ENCODE measurements around the gene ASF1B.
"Not testable (repeated sequence)": the region's sequence is repeated elsewhere in the genome, so short reads cannot be mapped to it uniquely, and the experiment has no call there.

ASF1B gene

GRCh38 chr19:14159059-14159458 is 22.7 kb upstream of the ASF1B start:
- DNase-seq, result no peak

GRCh38 chr19:14158276-14159023 is 22.1 kb upstream of the ASF1B start:
- no peak for DNase-seq

- DNase-seq, result no peak
These were observed 20.8 kb upstream of the ASF1B start for GRCh38 chr19:14156971-14157717.

- DNase-seq, result no peak
These were observed 19.7 kb upstream of the ASF1B start for GRCh38 chr19:14156122-14156521.

DNA sequence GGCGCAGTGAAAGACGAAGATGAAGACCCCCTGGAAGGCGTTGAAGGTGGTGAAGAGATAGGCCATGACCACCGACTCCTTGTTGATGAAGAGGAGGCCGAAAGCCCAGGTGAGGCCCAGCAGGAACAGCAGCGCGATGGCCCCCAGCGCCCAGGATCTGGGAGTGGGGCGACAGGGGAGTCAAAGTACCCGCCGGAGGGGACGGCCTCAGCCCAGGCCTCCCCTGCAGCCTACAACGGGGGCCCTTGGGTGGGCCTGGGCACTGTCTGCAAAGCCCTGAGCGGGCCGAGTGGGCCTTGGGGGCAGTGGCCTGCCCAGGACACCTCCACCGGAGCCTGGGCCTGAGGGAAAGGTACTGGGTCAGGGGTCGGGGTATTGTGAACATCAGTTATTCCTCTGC is 19.0 kb upstream of the ASF1B start:
- DNase-seq, result no peak

GRCh38 chr19:14152713-14153112 is 16.3 kb upstream of the ASF1B start:
- no peak for DNase-seq

DNA sequence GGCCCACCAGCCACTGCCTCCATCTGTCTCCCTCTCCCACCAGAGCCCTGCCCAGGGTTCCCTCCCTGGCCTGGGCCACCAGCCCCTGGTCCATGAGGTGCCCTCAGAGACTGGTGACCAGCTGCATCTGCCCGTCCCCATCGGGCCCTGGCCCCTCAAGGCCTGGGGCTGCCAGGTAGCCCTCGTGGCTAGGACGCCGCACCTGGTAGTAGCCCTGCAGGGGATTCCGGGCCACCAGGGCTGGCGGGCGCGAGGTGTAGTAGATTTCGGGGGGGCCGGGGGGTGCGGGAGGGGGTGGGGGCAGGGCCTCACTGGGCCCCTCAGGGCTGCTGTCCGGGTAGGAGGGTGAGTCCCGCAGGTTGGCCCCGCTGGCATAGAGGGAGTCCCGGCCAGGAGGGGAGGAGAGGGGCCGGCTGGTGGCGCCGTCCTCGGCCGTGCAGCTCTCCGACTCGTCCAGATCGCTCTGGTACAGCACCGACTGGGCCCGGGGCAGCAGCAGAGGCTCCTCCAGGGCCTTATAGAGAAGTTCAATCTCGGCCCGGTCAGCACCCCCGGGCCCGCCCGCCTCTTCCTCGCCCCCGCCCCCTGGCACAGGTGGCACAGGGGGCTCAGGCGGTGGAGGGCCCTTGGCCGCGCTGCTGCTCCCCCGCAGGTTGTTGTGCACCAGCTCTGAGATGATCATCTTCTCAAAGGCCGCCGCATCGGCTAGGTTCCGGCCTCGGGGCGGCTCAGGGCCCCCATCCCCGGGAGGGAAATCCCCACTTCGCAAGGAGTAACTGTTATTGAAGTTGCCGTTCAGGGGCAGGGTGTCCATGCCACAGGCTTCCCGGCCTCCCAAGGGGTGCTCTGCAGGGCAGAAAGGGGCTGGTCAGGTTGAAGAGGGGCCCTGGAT is 14.6 kb upstream of the ASF1B start:
- DNase-seq, result no peak

DNA sequence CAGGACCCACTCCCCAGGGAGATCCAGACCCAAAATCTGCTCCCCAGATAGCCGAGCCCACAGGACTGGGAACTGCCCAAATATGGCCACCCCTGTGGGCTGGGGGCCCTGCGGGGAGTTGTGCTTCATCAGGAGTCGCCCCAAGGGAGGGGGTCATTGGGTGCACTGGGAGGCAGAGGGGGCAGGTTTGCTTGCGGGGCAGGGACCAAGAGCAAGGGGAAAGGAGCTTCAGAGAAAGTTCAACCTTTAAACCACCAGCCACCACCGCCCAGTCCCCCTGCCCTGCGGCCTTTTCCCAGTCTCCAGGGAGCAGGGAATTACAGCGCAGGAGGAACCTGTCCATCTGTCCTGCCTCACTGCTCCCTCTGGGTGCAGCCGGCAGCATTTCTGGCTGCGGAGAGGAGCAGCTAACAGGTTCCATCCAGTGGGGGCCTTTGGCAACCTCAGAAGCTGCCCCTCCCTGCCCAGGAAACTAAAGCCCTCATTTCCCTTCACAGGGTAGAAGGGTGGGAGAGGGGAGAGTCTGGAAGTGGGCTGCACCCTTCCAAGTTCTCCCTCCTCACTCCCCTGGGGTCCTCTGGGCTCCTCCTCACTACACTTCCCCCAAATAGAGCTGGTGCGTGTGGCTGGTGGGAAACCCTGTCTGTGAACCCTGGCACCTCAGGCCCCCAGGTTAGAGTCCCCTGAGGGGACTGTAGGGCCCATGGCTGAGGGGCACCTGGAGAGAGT is 13.8 kb upstream of the ASF1B start:
- no peak for DNase-seq

- no peak for DNase-seq
These were observed 13.2 kb upstream of the ASF1B start for GRCh38 chr19:14149509-14149994.

GRCh38 chr19:14148751-14149410 is 12.5 kb upstream of the ASF1B start:
- DNase-seq, result no peak

DNA sequence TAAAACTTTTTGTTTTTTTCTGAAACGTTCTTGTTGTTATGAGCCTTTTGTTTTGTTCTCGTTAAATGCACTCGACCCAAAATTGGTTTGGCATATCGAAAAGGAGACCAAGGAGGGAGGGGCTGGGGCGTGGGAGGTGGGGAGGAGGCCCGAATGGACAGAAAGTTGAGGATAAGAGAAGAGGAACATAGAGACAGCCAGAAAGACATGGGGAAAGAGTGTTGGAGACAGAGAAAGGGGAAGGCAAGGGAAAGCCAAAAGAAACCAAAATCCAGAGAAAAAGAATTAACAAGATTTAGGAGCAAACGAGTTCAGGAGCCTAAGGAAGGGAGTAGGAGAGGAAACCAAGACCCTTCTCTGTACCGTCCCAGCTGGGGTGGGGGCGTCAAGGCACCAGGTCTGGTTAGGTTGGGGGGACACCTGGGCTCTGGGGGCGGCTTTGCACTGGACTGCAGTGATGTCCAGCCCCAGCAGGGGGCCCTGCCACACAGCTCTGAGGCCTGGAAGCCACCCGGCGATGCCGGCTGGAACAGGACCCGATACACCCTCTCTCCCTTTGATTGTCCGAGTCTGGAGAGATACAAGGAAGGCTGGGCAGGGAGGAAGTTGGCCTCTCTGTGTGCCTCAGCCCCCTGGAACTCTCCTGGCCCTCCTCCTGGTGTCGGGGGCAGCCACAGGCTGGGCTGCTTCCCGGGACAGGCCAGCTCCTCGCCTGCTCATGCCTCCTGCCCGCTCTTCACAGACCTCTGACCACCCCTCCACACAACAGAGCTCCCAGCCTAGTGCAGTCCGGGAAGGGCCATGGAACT is 11.6 kb upstream of the ASF1B start:
- peak; percentile 83 for DNase-seq

GRCh38 chr19:14146789-14147216 is 10.4 kb upstream of the ASF1B start:
- peak; percentile 77 for DNase-seq

- DNase-seq, result not testable (repeated sequence)
These were observed 9.8 kb upstream of the ASF1B start for GRCh38 chr19:14146169-14146568.

DNA sequence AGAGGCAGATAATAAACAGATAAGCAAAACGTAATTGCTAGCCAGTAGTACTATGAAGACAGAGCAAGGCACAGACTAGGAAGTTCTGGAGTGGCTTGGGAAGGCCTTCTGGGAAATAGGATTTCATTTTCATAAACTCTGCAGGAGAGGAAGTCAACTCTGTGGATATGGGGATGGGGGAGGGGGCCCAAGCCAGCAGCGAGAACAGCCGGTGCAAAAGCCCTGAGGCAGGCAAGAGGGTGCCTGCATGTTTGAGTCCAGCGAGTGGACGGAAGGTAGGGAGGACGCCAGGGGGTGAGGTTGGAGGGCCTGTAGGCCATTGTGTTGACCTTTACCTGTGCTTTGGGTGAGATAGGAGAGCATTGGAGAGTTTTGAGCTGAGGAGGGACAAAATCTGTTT is 9.0 kb upstream of the ASF1B start:
- no peak for DNase-seq

DNA sequence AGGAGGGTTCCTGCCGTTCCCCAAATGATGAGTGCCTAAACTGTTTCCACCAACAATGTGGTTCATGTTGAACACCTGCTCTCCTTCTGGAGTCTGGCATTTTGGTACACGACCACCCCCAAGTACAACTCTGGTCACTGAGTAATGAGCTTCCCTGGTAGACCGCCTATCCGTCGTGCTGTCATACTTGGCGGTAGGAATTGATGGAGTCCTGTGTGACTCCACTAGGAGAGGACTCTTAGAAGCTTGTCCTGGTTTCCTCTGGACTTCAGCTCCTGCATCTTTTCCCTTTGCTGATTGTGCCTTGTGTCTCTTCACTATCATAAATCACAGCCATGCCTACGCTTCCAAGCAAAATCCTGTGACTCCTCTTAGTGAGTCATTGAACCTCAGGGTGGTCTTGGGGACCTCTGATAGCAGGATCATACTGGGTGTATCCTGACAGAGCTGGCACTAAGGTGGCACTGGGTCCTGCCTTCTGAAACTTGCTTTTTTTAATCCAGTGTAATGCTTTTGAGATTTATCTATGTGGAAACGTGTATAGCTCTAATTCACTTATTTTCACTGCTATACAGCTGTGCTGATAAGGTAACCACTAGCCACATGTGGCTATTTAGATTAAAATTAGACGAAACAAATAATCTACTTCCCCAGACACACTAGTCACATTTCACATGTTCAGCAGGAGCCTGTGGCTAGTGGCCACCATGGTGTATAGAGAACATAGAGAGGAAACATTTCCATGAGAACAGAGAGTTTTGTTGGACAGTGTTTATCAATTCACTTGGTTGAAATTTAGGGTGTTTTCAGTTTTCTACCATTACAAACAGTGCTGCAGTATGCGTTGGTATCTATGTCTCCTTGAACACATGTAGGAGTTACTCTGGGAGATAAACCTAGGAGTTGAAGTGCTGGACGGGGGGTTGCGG is 6.1 kb upstream of the ASF1B start:
- no peak for DNase-seq

DNA sequence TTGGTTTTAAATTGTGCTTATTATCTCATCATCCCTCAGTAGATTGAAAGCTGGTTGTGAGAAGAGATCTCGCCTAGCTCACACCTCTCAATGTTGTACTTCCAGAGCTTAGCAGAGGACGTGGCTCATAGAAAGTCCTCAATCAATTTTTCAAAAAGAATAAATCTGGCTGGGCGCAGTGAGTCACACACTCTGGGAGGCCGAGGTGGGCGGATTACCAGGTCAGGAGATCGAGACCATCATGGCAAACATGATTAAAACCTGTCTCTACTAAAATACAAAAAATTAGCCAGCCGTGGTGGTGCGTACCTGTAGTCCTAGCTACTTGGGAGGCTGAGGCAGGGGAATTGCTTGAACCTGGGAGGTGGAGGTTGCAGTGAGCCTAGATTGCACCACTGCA is 4.7 kb upstream of the ASF1B start:
- no peak for DNase-seq

DNA sequence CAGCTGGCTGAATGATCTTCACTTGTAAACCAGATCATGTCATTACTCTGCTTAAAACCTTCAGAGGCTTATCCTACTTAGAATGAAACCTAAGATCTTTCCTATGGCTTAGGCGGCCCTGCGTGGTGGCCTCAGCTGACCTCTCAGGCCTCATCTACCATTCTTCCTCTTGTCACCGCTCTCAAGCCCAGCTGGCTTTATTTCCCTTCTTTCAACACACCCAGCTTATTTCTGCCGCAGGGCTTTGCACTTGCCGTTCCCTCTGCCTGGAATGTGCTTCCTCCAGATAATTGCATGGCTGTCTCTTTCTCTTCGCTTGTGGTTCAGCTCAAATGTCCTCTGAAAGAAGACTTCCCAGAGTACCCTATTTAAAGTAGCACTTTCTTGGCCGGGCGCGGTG is 3.6 kb upstream of the ASF1B start:
- peak; percentile 83 for DNase-seq

DNA sequence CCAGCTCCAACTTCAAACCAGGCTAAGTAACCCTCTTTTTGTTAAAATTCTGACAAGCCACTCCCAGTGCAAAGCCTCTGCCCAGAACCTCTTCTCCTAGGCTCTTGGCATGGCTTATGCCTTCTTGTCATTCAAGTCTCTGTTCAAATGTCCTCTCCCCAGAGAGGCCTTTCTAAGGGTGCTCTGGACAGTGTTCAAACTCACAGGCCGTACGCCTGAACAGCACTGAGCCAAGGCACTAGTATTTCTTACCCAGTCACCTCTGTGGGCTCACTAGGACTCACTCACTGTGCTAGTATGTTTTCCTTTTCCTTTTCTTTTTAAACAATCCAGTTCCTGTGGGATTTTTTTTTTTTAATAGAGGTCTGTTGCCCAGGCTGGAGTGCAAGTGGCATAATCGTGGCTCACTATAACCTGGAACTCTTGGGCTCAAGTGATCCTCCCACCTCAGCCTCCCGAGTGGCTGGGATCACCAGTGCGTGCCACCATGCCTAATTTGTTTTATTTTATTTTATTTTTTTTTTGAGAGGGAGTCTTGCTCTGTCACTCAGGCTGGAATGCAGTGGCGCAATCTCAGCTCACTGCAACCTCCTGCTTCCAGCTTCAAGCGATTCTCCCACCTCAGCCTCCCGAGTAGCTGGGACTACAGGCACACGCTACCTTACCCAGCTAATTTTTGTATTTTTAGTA is 2.3 kb upstream of the ASF1B start:
- no peak for DNase-seq

DNA sequence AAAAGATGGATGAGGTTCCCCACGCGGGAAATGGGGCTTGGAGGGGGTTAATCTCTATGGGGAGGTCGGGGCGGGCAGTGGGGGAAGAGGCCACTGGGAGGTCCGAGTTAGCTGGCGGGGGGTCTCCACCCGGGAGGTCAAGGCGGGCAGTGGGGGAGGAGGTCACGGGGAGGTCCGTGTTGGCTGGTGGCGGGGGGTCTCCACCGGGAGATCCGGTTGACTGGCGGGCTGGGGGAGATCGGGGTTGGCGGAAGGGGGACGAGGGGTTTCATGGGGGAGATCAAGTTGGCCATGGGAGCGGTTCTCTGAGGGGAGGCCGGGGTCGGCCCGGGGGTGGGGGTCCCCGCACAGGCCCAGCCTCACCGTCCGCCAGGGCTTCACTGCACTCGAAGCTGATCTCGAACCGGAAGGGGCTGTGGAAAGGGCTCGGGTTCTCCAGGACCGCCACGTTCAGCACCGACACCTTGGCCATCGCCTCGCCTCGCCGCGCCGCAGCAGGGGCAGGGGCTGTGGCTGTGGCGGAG is 342 bp downstream of the ASF1B start:
- DNase-seq, result no peak
